HG02938 (cell line): ENCODE results near the gene TCF7L2.

Experiments
- ATAC-seq: cut with Tn5 transposase; IDR thresholded peaks from one replicate; pipeline ENCODE4 v1.9.1; 2021; ENCODE audit warnings: mild to moderate bottlenecking, moderate library complexity; ENCODE audit not compliant: unreplicated experiment

TCF7L2 gene

GRCh38 chr10:112991888-112992491 is 41.9 kb downstream of the TCF7L2 start:
- ATAC-seq = no peak

- no peak for ATAC-seq
These were observed 46.4 kb downstream of the TCF7L2 start for GRCh38 chr10:112996462-112996861.

GRCh38 chr10:112999102-112999501 is 49.1 kb downstream of the TCF7L2 start:
- no peak for ATAC-seq

- ATAC-seq = no peak
These were observed 50.4 kb downstream of the TCF7L2 start for GRCh38 chr10:113000442-113000841.

GRCh38 chr10:113000876-113001598 is 51.0 kb downstream of the TCF7L2 start:
- no peak for ATAC-seq

GRCh38 chr10:113001599-113002448 is 51.8 kb downstream of the TCF7L2 start:
- ATAC-seq = no peak

GRCh38 chr10:113002449-113002777 is 52.4 kb downstream of the TCF7L2 start:
- no peak for ATAC-seq

GRCh38 chr10:113003052-113003451 is 53.0 kb downstream of the TCF7L2 start:
- no peak for ATAC-seq

- no peak for ATAC-seq
These were observed 54.1 kb downstream of the TCF7L2 start for GRCh38 chr10:113004069-113004618.

- no peak for ATAC-seq
These were observed 55.3 kb downstream of the TCF7L2 start for GRCh38 chr10:113005380-113005779.

- no peak for ATAC-seq
These were observed 56.8 kb downstream of the TCF7L2 start for GRCh38 chr10:113006656-113007342.

GRCh38 chr10:113007343-113007771 is 57.3 kb downstream of the TCF7L2 start:
- no peak for ATAC-seq

GRCh38 chr10:113007821-113008220 is 57.8 kb downstream of the TCF7L2 start:
- ATAC-seq = no peak

GRCh38 chr10:113011592-113012374 is 61.7 kb downstream of the TCF7L2 start:
- no peak for ATAC-seq

GRCh38 chr10:113015201-113015600 is 65.2 kb downstream of the TCF7L2 start:
- ATAC-seq = no peak

- ATAC-seq = no peak
These were observed 67.3 kb downstream of the TCF7L2 start for GRCh38 chr10:113017376-113017775.

- ATAC-seq = no peak
These were observed 68.0 kb downstream of the TCF7L2 start for GRCh38 chr10:113018034-113018433.

- ATAC-seq = no peak
These were observed 69.0 kb downstream of the TCF7L2 start for GRCh38 chr10:113019096-113019495.

- ATAC-seq = no peak
These were observed 69.8 kb downstream of the TCF7L2 start for GRCh38 chr10:113019692-113020474.

- ATAC-seq = no peak
These were observed 70.4 kb downstream of the TCF7L2 start for GRCh38 chr10:113020475-113020753.
